GM19463 (cell line): ENCODE results near the gene NUTM2G.
"Not testable (repeated sequence)": the region's sequence is repeated elsewhere in the genome, so short reads cannot be mapped to it uniquely, and the experiment has no call there.

ENCODE experiments used
- ATAC-seq: cut with Tn5 transposase; IDR thresholded peaks from one replicate; pipeline ENCODE4 v1.9.1; 2021; ENCODE audit warnings: mild to moderate bottlenecking, moderate library complexity; ENCODE audit not compliant: unreplicated experiment

NUTM2G gene

DNA sequence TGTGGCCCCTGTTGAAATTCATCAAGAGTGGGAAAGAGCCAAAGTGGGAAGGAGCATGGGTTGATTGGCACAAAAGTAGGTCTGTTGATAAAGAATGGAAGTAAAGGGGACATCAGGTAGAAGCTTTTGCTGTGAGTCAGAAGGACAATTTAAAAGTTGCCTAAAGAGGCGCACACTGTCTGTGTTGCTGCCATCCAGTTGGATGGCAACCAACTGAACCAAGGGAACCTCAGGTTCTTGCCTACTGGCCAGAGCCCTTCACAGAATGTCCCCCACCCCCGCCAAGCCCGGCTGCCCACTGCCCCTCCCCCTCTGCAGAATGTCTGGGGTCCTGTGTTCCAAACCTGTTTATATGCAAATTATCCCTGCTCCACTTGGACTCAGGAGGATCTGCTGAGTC lies at the start of gene NUTM2G:
NUTM2G (plus strand) TSS at position 301 of the 400 bp plus-strand sequence. CDS start 182 bp downstream, outside the sequence.
- ATAC-seq: not testable (repeated sequence)

GRCh38 chr9:96883922-96884321 lies 44.7 kb upstream of the NUTM2G start:
- ATAC-seq: no peak

DNA sequence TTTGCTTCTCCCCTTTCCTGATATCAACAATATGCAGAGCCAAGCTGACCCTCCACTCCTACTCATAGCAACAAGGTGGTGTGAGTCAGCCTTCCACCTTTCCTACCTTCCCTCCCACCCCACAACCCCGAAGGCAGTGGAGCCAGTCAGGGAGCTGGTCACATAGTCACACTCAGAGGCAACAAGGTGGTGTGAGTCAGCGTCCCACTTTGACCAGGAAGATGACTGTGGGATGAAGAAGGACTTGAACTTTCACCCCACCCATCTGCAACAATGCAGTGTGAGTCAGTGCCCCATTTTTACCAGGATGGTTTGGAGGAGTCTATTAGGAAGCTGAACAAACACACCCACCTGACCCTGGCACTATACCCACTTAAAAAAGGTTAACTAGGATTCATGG lies 44.2 kb upstream of the NUTM2G start:
- no peak for ATAC-seq

DNA sequence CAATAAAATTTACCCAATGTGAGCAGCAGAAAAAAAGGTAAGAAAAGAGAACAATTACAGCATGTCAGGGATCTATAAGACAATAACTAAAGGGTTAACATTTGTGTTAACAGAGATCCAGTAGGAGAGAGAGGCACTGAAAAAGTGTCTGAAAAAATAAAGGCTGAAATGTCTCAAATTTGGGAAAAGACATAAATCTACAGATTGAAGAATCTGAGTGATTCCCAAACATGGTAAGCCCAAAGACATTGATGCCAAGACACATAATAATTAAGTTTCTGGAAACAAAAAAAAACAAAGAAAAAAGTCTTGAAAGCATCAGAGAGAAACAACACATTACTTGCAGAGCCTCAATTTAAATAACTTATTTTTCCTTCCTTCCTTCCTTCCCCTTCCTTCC lies 43.2 kb upstream of the NUTM2G start:
- no peak for ATAC-seq

DNA sequence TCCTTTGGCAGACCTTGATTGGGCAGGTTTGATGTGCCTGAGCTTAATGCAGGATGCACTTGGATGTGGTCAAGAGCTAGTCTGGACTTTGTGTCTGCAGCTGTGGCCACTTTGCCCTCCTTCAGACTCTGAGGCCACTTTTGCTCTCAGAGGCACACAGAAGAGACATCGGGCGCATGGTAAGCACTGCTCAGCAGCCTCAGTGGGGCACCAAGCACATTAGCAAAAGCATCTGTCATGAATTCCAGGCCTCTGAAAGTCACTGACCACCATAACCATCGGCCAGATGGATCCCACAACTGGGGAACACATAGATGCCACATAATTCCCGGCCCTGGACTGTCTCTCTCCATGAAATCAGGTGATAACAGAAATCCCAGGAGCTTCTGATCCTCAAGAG lies 40.1 kb upstream of the NUTM2G start:
- no peak for ATAC-seq

DNA sequence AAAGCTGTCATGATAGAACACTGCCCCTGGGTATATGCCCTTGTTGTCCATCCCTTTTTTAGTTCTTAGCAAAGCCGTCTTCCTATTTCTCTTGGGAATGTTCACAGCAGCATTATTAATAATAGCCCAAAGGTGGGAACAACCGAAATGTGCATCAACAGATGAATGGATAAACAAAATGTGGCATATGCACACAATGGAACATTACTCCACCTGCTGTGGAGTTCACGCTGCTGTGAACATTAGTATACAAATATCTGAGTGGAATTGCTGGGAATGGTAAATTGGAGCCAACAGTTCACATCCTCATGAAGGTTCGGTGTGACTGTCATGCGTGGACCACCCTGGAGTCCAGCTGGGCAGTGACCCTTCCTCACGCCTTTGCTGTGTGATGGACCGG lies 36.5 kb upstream of the NUTM2G start:
- no peak for ATAC-seq

DNA sequence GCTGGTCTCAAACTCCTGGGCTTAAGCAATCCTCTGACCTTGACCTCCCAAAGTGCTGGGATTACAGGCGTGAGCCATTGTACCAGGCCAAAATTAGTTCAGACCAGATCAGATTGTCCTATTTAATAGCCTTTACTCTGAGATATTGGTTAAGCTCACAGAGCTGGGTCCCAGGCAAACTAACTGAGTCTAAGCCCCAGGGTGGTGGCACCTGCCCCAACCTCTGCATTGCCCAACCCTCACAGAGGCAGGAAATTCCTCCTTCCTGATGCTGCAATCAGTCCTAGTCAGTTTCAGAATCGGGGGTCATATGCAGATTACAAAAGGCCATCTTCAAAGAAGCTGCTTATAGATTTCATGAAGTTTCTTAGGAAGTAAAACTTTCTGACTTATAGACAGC lies 28.6 kb upstream of the NUTM2G start:
- ATAC-seq: not testable (repeated sequence)

- ATAC-seq: not testable (repeated sequence)
Observed at GRCh38 chr9:96904947-96905722, 23.5 kb upstream of the NUTM2G start.

- ATAC-seq: not testable (repeated sequence)
Observed at GRCh38 chr9:96908479-96908878, 20.2 kb upstream of the NUTM2G start.

DNA sequence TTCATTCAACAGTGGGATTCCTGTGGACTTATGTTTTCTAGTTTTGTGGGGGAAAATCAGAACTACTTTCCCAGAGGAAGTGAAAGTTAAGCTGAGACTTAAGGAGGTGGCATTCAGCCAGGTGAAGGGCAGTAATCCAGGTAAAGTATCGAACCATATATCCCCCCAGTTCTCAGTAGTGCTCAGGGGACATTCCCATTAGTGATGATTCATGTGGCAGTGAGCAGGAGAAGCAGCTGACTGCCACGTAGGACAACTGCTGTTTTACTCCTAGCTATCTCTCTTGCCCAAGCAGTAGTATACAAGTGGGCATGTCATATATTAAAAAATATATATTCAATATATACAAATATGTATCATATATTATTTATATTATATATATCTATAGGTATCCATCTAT lies 13.1 kb upstream of the NUTM2G start:
- not testable (repeated sequence) for ATAC-seq

DNA sequence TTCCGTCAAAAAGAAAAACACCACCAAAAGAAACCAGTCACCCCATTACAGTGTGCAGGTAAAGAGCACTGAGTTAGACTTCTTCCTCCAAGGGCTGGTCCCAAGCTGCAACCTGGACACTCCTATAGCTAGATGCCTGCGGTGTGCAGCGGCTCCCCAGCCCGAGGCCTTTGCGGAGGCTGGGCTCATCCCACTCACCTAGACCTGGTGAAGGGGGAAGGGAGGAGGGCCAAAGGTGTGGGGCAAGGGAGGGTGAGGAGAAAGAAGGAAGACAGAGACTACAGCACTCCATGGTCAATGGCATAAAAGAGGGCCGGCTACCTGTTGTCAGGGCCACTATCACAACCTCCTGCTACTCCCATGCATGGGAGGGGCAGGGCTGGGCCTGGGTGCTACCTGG lies 12.1 kb upstream of the NUTM2G start:
- not testable (repeated sequence) for ATAC-seq

DNA sequence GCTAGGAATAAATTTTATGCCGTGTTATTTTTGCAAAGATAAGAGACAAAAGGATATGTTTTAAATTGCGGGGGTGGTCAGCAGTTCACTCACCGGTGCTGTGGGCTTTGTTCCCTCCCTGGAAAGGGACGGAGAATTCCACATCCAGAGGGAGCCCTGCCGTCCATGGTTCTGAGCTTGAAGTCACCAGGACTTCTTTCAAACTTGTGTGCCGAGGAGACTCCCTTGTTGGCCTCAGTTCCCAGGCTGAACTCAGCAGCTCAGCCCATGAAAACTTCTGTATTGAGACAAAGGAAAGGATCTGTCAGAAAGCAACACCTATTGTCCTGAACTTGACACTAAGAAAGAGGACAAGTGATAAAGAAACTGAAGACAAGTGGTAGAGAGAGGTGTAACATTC lies 10.1 kb upstream of the NUTM2G start:
- not testable (repeated sequence) for ATAC-seq

DNA sequence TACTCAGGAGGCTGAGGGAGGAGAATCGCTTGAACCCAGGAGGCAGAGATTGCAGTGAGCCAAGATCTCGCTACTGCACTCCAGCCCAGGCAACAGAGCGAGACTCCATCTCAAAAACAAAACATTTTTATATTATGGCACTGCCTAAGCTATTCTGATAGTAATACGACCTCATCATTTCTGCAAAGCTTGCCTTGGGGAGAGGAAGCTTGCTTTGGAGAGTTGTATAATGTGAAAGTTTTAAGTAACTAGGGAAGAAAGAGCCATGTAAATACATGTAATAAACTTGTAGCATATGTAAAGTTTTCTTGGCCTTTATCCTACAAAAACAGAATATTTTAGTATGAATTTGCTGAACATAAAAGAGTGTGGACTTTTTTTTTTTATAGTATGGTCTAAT lies 7.8 kb upstream of the NUTM2G start:
- not testable (repeated sequence) for ATAC-seq

DNA sequence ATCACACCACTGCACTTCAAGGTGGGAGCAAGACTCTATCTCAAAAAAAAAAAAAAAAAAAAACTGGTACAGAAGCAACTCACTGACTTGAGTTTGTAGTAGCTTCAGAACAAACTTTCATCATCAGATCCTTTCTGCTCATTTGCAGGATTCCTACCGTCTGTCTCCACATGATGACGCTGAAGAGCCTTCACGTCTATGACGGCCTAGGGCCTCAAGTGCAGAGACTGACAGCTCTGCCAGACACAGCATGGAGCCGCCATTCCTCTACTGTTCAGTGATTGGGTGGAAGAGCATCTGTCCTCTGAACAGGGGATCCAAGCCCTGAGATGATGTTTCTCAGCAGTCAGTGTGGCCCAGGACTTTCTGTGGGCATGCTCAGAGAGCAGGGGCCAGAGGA lies 3.1 kb upstream of the NUTM2G start:
- not testable (repeated sequence) for ATAC-seq

DNA sequence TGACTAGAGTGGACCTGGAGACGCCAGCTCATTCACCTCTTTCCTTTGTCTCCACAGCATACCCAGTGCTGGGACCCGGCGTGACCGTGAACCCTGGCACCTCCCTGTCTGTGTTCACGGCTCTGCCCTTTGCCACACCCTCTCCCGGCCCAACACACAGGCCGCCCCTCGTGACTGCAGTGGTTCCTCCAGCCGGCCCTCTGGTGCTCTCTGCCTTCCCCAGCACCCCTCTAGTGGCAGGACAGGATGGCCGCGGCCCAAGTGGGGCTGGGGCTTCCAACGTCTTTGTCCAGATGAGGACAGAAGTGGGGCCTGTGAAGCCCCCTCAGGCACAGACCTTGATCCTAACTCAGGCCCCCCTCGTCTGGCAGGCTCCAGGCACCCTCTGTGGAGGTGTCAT lies 3.0 kb downstream of the NUTM2G start:
- ATAC-seq: not testable (repeated sequence)

- ATAC-seq: not testable (repeated sequence)
Observed at GRCh38 chr9:96934097-96934496, 5.5 kb downstream of the NUTM2G start.

DNA sequence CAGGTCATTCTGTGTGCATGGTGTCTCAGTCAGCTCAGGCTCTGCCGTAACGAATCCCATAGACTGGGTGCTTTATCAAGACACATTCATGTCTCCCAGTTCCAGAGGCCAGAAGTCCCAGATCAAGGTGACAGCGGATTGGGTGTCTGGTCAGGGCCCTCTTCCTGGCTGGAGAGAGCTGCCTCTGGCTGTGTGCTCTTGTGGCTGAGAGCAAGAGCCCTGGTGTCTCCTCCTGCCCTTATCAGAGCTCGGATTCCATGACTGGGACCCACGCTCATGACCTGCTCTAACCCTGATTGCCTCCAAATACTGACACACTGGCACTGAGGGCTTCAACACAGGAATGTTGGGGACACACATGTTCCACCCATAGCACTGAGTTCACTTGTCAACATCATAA lies 6.1 kb downstream of the NUTM2G start:
- ATAC-seq: not testable (repeated sequence)

- not testable (repeated sequence) for ATAC-seq
Observed at GRCh38 chr9:96935401-96935800, 6.8 kb downstream of the NUTM2G start.

- ATAC-seq: not testable (repeated sequence)
Observed at GRCh38 chr9:96937442-96937841, 8.8 kb downstream of the NUTM2G start.

DNA sequence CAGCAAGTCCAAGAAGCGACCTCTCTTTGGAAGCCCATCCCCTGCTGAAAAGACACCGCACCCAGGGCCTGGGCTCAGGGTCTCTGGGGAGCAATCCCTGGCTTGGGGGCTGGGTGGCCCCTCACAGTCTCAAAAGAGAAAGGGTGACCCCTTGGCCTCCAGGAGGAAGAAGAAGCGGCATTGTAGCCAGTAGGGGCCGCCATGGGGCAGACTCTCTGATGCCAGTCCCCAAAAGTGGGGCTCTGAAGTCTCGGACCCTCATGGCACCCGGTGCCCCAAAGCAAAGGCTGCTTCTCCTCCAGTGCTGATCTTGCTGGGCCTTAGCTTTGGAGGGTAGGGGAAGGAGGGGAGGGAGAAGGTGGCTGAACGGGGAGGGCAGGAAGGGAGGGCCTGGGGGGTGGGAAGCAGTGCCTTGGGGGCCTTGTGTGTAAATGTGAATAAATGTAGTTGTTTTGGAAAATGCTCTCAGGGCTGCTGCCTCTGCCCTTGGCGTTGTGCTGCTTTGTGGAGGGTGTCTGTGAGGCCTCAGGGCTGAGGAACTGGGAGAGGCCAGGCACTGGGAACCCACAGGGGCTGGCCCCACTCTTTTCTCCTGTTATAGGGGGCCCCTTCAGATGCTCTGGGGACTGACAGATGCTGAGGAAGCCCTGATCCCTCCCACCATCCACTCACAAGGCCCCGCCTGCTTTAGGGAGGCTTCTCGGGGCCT lies 10.5 kb downstream of the NUTM2G start:
- not testable (repeated sequence) for ATAC-seq

DNA sequence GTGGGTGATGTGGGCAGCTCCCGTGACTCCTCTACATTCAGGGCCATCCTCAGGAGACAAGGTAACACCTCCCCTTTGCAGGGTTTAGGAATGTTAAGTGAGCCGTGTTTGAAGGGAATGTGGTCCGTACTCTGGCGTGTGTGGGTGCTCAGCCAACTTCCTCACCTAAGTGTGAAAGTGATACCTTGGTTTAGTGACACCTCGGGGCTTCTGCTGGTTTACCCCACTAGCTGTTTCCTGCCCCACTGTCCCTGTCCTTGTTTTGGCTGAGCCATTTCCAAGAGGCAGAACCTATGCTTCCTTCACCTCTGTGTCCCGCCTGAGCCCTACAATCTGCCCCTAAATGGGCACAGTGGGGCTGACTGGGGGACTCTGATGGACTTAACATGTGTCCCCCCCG lies 12.3 kb downstream of the NUTM2G start:
- ATAC-seq: not testable (repeated sequence)

DNA sequence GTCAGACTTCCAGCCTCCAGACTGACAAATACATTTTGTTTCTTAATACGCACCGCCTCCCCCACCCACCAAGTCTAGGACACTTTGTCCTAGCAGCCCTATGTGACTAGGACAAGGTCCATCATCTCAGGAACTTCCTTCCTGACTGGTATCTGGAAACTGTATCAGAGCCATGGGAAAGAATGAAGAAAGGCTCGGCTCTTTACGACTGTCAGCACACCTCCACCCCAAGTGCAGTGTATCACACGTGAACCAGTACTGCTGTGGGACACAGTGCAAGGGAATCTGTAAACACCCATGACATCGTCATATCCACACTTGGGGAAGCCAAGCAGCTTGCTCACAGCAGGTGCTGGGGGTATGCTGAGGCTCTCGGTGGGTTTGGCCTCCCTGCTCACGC lies 13.0 kb downstream of the NUTM2G start:
- not testable (repeated sequence) for ATAC-seq
